Tongue (tissue), 2 donors: ENCODE measurements around the gene PAPOLA. TPM values are rescaled to one million over a fixed set of nuclear protein-coding genes. Genes with fewer than 3 reads are reported as not detected.

Experiments
- DNase-seq: peaks from one replicate; pipeline ENCODE4 v3.0.0-alpha.2; 2015
- total RNA-seq: library from RNA; depleted of rRNA; stranded (reverse); fragments of >200 nt; gene quantifications from one replicate; pipeline ENCODE4 v1.2.3, GENCODE V29; 2014

Gene PAPOLA
- total RNA-seq, 1 donor from 2014 or later = 138 TPM

- DNase-seq = no peak
These were observed 85.0 kb downstream of the PAPOLA start for GRCh38 chr14:96586921-96587822.

- no peak for DNase-seq
These were observed 85.7 kb downstream of the PAPOLA start for GRCh38 chr14:96587823-96588385.

- peak; percentile 30 for DNase-seq
These were observed 86.5 kb downstream of the PAPOLA start for GRCh38 chr14:96588410-96589257.

- DNase-seq = no peak
These were observed 87.4 kb downstream of the PAPOLA start for GRCh38 chr14:96589577-96589976.

- DNase-seq = peak; percentile 27
These were observed 88.1 kb downstream of the PAPOLA start for GRCh38 chr14:96590190-96590864.

GRCh38 chr14:96592591-96593386 is 90.6 kb downstream of the PAPOLA start:
- DNase-seq = peak; percentile 54

- DNase-seq = no peak
These were observed 92.8 kb downstream of the PAPOLA start for GRCh38 chr14:96594961-96595360.

- no peak for DNase-seq
These were observed 95.5 kb downstream of the PAPOLA start for GRCh38 chr14:96597680-96598079.

GRCh38 chr14:96598332-96598928 is 96.2 kb downstream of the PAPOLA start:
- no peak for DNase-seq

GRCh38 chr14:96599076-96599475 is 96.9 kb downstream of the PAPOLA start:
- no peak for DNase-seq

- DNase-seq = no peak
These were observed 100.0 kb downstream of the PAPOLA start for GRCh38 chr14:96602186-96602585.

- DNase-seq = no peak
These were observed 101.4 kb downstream of the PAPOLA start for GRCh38 chr14:96603350-96604255.

GRCh38 chr14:96614481-96614881 is 112.3 kb downstream of the PAPOLA start:
- peak; percentile 48 for DNase-seq

- DNase-seq = no peak
These were observed 114.1 kb downstream of the PAPOLA start for GRCh38 chr14:96616161-96616721.

Other genes starting within 250 kb of the PAPOLA start
- 1.8 TPM for gene BDKRB1, start 246.2 kb upstream of the PAPOLA start, total RNA-seq
- gene ATG2B, start 139.0 kb upstream of the PAPOLA start, total RNA-seq = 32.4 TPM
- 30.3 TPM for gene GSKIP, start 138.9 kb upstream of the PAPOLA start, total RNA-seq
- gene AK7, start 110.3 kb upstream of the PAPOLA start, total RNA-seq = 0.21 TPM